Activated T-cell treated with anti-CD3 and anti-CD28 coated beads, Interleukin-2, amount 50 U/mL, for 4 hours (primary cell): Measurements from ENCODE around the gene FAXDC2. TPM values are rescaled to one million over a fixed set of nuclear protein-coding genes. Genes with fewer than 3 reads are reported as not detected.

Source experiments
- ATAC-seq, 2 donors: fragments of 200-7000 bp; cut with Tn5 transposase; one replicate each; pipeline ENCODE4 v1.10.0; 2021
- DNase-seq: peaks from one replicate; pipeline ENCODE4 v3.0.0-alpha.2; 2020
- H3K27me3 Mint-ChIP-seq: one replicate; pipeline ENCODE4 v1.8.0; 2021; ENCODE audit warnings: low read depth, mixed read lengths
- H3K36me3 Mint-ChIP-seq: one replicate; pipeline ENCODE4 v1.8.0; 2022; ENCODE audit warnings: mixed read lengths; ENCODE audit not compliant: insufficient read depth
- H3K4me1 Mint-ChIP-seq: one replicate; pipeline ENCODE4 v1.8.0; 2021; ENCODE audit warnings: low read depth, mixed read lengths
- H3K4me3 Mint-ChIP-seq: one replicate; pipeline ENCODE4 v1.8.0; 2021; ENCODE audit warnings: mild to moderate bottlenecking, moderate library complexity, mixed read lengths
- H3K9me3 Mint-ChIP-seq: one replicate; pipeline ENCODE4 v1.8.0; 2021; ENCODE audit warnings: mixed read lengths
- total RNA-seq, 3 donors: library from RNA; stranded (reverse); gene quantifications; one replicate each; pipeline ENCODE4 v1.2.1, GENCODE V29; 2021

Gene FAXDC2
- total RNA-seq, 3 donors from 2014 or later: 0.40 TPM; not detected in 2

DNA sequence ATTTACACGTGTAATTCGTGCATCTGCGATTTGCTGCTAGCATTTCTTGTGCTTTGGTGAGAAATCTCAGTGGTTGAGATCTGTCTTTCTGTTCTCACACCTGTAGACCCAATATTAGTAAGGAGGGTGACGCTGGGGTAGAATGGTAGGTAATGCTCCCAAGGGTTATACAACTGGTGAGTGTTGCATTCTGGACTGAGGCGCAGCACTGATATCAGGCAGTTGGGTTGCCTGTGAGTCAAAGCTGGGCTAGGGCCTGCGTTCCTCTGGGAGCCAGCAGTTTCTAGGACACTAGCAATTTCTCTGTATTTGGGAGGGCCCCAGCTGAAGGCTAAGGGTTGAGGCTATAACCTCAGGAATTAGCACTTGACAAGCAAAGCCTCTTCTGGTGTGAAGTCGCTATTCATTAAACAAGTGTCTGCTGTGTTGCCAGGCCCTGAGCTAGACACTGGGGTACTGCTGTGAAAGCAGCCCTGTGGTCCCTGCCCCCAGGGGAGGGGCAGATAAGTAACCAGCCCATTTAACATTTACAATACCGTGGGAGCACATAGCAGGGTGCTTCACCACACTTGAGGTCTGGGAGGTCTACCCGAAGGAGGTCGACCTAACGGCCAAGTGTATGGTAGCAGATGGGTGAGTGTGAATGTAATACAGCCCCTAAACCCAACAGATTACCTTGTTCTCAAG lies 66.5 kb downstream of the FAXDC2 start:
- Mint-ChIP-seq H3K27me3 (no peaks in the 10 kb centered on the region), H3K36me3 (no peaks in the 10 kb centered on the region), H3K4me1 (peaks cover 96% of the 10 kb centered on the region), H3K4me3 (no peak overlapping the region), H3K9me3 (no peaks in the 10 kb centered on the region)
- ATAC-seq (peak in 1 of 2 donors; percentile 20), DNase-seq (no peak)

DNA sequence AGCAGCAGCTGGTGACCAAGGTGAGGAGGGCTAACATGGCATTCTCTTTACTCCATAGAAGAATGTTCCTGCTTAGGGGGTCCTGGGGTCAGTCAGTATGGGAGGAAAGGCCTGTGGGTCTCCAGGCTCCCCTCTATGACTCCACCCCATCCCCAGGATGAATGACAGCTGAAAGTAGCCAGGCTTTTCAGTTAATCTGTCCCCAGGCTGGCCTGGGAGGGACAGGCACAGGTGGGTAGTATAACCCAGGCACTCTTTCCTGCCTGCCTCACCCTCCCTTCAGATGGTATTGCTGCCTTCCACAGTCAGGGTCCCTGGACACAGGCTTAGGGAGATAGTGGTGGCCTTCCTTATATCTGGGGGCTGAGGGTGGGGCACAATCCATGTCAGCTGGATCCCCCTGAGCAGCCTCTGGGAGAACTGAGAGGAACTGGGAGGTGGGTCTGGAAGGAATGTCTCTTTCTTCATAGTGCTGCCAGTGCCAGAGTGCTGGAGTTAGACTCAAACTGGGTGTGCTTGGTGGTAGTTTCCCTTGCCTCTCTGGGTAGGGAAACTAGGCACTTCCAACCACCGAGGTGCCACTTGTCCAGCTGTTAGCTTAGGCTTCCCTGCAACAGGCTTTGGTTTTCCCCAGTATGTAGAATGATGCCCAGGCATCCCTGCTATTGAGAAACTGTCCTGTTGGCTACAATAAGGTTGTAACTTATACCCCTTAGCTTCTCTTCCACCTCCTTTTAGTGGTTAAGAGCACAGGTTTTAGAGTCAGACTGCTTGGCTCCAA lies 67.4 kb downstream of the FAXDC2 start:
- H3K4me1 Mint-ChIP-seq: peaks cover 92% of the 10 kb centered on the region
- ATAC-seq (no peak), DNase-seq (no peak)
- no peak overlapping the region for H3K4me3 Mint-ChIP-seq
- H3K9me3 Mint-ChIP-seq: no peaks in the 10 kb centered on the region
- no peaks in the 10 kb centered on the region for H3K27me3 Mint-ChIP-seq
- H3K36me3 Mint-ChIP-seq: no peaks in the 10 kb centered on the region

DNA sequence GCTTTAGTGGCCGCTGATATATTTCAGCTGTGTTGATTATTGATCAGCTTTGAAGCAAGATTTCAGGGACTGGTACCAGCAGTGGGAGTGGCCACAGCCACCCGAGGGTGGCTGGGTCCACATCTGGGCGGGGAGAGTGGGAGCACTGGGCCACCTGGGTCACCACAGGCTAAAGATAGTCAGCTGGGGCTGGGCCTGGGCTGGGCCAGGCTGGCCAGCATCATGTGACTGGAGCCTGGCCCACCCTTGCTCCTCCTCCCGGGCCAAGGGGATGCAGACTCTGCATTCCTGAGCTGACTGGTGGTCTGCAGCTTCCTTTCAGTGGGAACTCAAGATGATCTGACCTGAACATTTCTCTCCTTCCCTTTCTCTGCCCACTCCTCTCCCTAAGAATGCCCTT lies 68.1 kb downstream of the FAXDC2 start:
- H3K9me3 Mint-ChIP-seq: no peaks in the 10 kb centered on the region
- ATAC-seq (no peak), DNase-seq (no peak)
- H3K27me3 Mint-ChIP-seq: no peaks in the 10 kb centered on the region
- peaks cover 88% of the 10 kb centered on the region for H3K4me1 Mint-ChIP-seq
- H3K4me3 Mint-ChIP-seq: no peak overlapping the region
- no peaks in the 10 kb centered on the region for H3K36me3 Mint-ChIP-seq

DNA sequence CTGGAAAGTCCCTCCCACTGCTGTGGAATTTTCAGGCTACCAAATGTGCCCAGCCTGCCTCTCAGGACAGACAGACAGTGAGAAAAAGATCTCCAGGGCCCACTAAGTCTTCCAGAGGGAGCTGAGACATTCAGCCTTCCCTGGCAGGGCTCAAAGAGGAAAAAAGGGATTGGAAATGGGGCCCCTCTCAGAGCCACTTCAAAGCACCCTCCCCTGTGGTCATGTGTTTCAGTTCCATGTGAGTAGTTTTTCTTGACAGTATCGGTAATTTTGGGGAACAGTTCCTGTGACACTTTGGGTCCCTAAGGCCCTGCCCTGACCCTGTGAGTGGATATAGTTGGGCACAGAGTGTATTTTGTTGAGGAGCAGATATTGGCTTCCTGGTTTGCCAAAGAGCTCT lies 70.3 kb downstream of the FAXDC2 start:
- Mint-ChIP-seq H3K27me3 (no peaks in the 10 kb centered on the region), H3K9me3 (no peaks in the 10 kb centered on the region), H3K36me3 (peaks cover 1% of the 10 kb centered on the region), H3K4me1 (peaks cover 73% of the 10 kb centered on the region), H3K4me3 (no peak overlapping the region)
- DNase-seq (no peak), ATAC-seq (no peak)

DNA sequence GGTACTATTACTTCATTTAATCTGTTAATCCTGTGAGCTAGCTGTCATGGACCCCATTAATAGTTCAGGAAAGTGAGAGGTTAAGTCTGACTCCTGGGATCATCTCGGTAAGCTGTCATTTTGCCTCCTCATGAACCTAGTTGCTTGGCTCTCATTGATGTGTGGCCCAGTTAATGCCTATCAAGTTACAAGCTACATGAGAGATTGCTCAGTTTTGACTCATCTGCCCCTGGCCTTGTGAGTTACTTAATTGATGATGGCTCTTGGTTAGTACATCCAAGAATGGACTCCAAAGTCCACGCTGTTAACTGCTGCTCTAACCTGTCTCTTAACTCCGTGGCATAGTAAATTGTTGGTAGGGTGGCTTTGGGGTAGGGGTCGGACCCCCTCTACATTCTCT lies 71.3 kb downstream of the FAXDC2 start:
- DNase-seq (no peak), ATAC-seq (no peak)
- H3K27me3 Mint-ChIP-seq: no peaks in the 10 kb centered on the region
- no peak overlapping the region for H3K4me3 Mint-ChIP-seq
- H3K36me3 Mint-ChIP-seq: peaks cover 7% of the 10 kb centered on the region
- peaks cover 73% of the 10 kb centered on the region for H3K4me1 Mint-ChIP-seq
- no peaks in the 10 kb centered on the region for H3K9me3 Mint-ChIP-seq

DNA sequence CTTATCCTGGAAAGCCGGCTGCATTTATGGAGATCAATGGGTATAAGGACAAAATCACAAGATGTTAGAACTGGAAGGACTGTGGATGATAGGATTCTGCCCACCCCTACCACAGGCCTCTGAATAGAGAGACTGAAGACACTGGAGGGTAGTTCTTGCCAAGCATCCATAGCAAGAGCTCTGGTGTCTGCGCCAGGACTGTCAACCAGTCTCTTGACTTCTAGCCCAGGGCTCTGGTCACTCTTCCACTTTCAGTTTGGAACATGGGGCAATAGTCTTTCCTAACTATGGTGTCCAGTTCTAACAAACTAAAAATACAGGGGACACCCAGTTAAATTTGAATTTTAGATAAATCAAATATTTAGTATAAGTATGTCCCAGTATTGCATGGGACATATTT lies 71.9 kb downstream of the FAXDC2 start:
- Mint-ChIP-seq H3K27me3 (no peaks in the 10 kb centered on the region), H3K9me3 (no peaks in the 10 kb centered on the region), H3K4me1 (peaks cover 72% of the 10 kb centered on the region), H3K4me3 (no peak overlapping the region), H3K36me3 (peaks cover 7% of the 10 kb centered on the region)
- DNase-seq (no peak), ATAC-seq (no peak)

DNA sequence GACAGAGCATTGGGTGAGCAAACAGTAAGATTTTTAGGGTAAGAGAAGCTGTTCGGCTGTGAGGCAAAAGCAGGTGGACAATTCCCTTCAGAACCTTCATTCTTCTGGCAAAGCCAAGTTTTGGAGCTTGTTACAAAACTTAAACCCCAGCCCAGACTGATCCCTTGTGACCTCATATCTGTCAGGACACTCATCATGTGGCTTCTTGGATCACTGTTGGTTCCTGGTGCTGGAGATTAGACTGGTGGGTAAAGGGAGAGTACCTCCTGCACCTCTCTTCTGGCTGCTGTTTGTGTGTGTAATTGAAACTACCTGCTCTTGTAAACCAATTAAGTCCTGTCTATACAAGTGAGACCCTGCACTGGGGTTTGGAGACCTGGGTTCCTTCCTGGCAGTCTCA lies 74.2 kb downstream of the FAXDC2 start:
- Mint-ChIP-seq H3K4me1 (peaks cover 67% of the 10 kb centered on the region), H3K9me3 (no peaks in the 10 kb centered on the region), H3K4me3 (no peak overlapping the region), H3K36me3 (peaks cover 10% of the 10 kb centered on the region), H3K27me3 (no peaks in the 10 kb centered on the region)
- ATAC-seq (no peak), DNase-seq (no peak)

DNA sequence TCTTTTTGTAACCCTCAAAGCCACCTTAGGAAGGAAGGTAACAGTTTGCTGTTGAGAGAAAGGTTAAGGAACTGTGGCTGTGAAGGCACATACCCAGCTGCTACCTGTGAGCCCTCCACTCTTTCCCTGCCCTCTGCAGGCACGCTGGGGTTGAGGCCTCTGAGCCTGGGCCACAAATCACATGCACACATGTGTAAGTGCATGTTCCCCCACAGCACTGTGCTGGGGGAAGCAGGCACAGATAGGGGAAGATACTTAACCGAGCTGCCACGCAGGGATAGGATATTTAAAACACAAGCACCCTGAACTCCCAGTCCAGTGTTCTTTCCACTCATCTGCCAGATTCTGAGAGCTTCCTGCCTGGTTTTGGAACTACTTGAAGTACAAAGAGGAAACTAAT lies 77.1 kb downstream of the FAXDC2 start:
- Mint-ChIP-seq H3K4me3 (no peak overlapping the region), H3K27me3 (no peaks in the 10 kb centered on the region), H3K4me1 (peaks cover 65% of the 10 kb centered on the region), H3K36me3 (peaks cover 10% of the 10 kb centered on the region), H3K9me3 (no peaks in the 10 kb centered on the region)
- no peak for ATAC-seq
- DNase-seq: no peak

DNA sequence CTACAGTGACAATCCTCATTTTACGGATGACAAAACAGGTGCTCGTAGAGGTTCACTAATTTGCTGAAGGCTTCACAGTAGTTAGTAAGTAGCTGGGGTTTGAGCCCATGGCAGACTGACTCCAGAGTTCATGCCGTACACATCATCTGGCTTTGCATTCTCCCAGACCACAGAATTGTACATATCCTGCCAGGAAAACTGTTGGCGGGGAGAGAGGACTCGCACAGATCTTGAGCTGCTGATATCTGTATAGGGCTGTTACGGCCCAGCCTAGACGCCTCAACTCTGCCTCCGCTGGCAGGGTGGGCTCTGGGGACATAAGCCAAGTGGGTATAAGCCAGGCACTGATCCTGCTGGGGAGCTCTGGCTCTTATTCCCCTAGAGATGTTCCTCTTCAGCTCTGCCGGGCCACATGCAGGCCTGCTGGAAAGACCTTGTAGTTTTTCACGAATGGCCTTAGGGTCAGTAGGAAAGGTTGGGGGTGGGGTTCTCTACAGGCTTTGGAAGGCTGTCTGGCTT lies 79.0 kb downstream of the FAXDC2 start:
- Mint-ChIP-seq H3K4me3 (no peak overlapping the region), H3K27me3 (no peaks in the 10 kb centered on the region), H3K9me3 (no peaks in the 10 kb centered on the region), H3K4me1 (peaks cover 80% of the 10 kb centered on the region), H3K36me3 (peaks cover 15% of the 10 kb centered on the region)
- ATAC-seq (no peak), DNase-seq (no peak)

DNA sequence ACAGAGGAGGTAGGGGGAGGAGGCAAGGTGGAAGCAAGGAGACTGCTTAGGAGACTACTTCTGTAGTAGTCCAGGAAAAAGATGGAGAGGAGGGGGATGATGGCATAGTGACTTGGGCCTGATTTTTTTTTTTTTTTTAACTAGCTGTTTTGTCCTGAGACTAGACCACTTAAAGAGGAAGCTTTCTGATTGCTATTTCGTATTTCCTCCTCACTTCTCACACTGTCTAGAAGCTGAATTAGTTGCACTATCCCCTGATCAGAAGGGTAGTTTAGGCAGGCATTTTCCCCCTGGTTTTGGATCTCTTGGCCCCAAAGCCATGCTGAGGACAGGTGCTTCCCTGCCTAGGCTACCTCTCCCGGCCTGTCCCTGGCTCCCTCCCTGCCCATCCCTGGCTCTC lies 80.3 kb downstream of the FAXDC2 start:
- no peak for ATAC-seq
- H3K27me3 Mint-ChIP-seq: no peaks in the 10 kb centered on the region
- H3K36me3 Mint-ChIP-seq: peaks cover 16% of the 10 kb centered on the region
- peaks cover 89% of the 10 kb centered on the region for H3K4me1 Mint-ChIP-seq
- no peak overlapping the region for H3K4me3 Mint-ChIP-seq
- H3K9me3 Mint-ChIP-seq: no peaks in the 10 kb centered on the region
- no peak for DNase-seq

Other genes starting within 250 kb of the FAXDC2 start
- 100 to 1,000 TPM; 412 to 443 (median 432) TPM for gene LARP1, start 95.2 kb downstream of the FAXDC2 start, total RNA-seq
- 10 to 100 TPM; 44.9 to 50.1 (median 48.0) TPM for gene CNOT8, start 8.0 kb upstream of the FAXDC2 start, total RNA-seq
- 10 to 100 TPM; 31.7 to 43.3 (median 40.3) TPM for gene GEMIN5, start 87.6 kb upstream of the FAXDC2 start, total RNA-seq
- gene MRPL22, start 90.5 kb upstream of the FAXDC2 start, total RNA-seq: 10 to 100 TPM; 85.9 to 96.4 (median 96.0) TPM
- not detected for gene KIF4B, start 163.2 kb upstream of the FAXDC2 start, total RNA-seq